GM18867 (cell line): ENCODE results near the gene CERS5.

Experiments used
- ATAC-seq: cut with Tn5 transposase; IDR thresholded peaks from one replicate; pipeline ENCODE4 v1.9.1; 2021; ENCODE audit warnings: mild to moderate bottlenecking, moderate library complexity; ENCODE audit not compliant: unreplicated experiment

Gene CERS5

GRCh38 chr12:50167049-50167828 is at the start of gene CERS5:
Gene CERS5 (minus strand): TSS chr12:50167369. CDS start chr12:50167297, 72 bp downstream.
- peak; percentile 96 for ATAC-seq

- no peak for ATAC-seq
These were observed 47.9 kb upstream of the CERS5 start for GRCh38 chr12:50215033-50215432.

- ATAC-seq, result no peak
These were observed 46.8 kb upstream of the CERS5 start for GRCh38 chr12:50214018-50214417.

- ATAC-seq, result no peak
These were observed 46.3 kb upstream of the CERS5 start for GRCh38 chr12:50213439-50213838.

GRCh38 chr12:50212071-50212467 is 44.9 kb upstream of the CERS5 start:
- ATAC-seq, result no peak

GRCh38 chr12:50211392-50212070 is 44.4 kb upstream of the CERS5 start:
- no peak for ATAC-seq

- ATAC-seq, result no peak
These were observed 40.3 kb upstream of the CERS5 start for GRCh38 chr12:50207424-50207823.

GRCh38 chr12:50205648-50206047 is 38.5 kb upstream of the CERS5 start:
- ATAC-seq, result no peak

- ATAC-seq, result no peak
These were observed 36.5 kb upstream of the CERS5 start for GRCh38 chr12:50203691-50204090.

GRCh38 chr12:50201987-50202521 is 34.9 kb upstream of the CERS5 start:
- no peak for ATAC-seq

GRCh38 chr12:50200552-50201273 is 33.5 kb upstream of the CERS5 start:
- ATAC-seq, result no peak

GRCh38 chr12:50198829-50199228 is 31.7 kb upstream of the CERS5 start:
- ATAC-seq, result no peak

GRCh38 chr12:50197297-50197727 is 30.1 kb upstream of the CERS5 start:
- ATAC-seq, result no peak

GRCh38 chr12:50196537-50196936 is 29.4 kb upstream of the CERS5 start:
- no peak for ATAC-seq

GRCh38 chr12:50195832-50196231 is 28.7 kb upstream of the CERS5 start:
- no peak for ATAC-seq

GRCh38 chr12:50192908-50193307 is 25.7 kb upstream of the CERS5 start:
- no peak for ATAC-seq

GRCh38 chr12:50192236-50192635 is 25.1 kb upstream of the CERS5 start:
- ATAC-seq, result no peak

GRCh38 chr12:50190859-50191258 is 23.7 kb upstream of the CERS5 start:
- no peak for ATAC-seq

- ATAC-seq, result no peak
These were observed 21.9 kb upstream of the CERS5 start for GRCh38 chr12:50188875-50189575.

GRCh38 chr12:50188241-50188781 is 21.1 kb upstream of the CERS5 start:
- ATAC-seq, result no peak
